HG02884 (cell line): Measurements from ENCODE around the gene FAM174C.
"Not testable (repeated sequence)": the region's sequence is repeated elsewhere in the genome, so short reads cannot be mapped to it uniquely, and the experiment has no call there.

Experiments used
- ATAC-seq: cut with Tn5 transposase; IDR thresholded peaks from one replicate; pipeline ENCODE4 v1.9.1; 2021; ENCODE audit warnings: mild to moderate bottlenecking, moderate library complexity; ENCODE audit not compliant: unreplicated experiment

Gene FAM174C

GRCh38 chr19:1296078-1296477, 20.7 kb downstream of the FAM174C start:
- no peak for ATAC-seq

- ATAC-seq = no peak
Observed at GRCh38 chr19:1296575-1297271, 21.4 kb downstream of the FAM174C start.

- ATAC-seq = no peak
Observed at GRCh38 chr19:1298235-1298634, 22.9 kb downstream of the FAM174C start.

GRCh38 chr19:1299801-1300200, 24.5 kb downstream of the FAM174C start:
- no peak for ATAC-seq

- ATAC-seq = no peak
Observed at GRCh38 chr19:1300744-1301490, 25.6 kb downstream of the FAM174C start.

GRCh38 chr19:1302533-1303239, 27.4 kb downstream of the FAM174C start:
- no peak for ATAC-seq

- no peak for ATAC-seq
Observed at GRCh38 chr19:1304197-1304924, 29.0 kb downstream of the FAM174C start.

- not testable (repeated sequence) for ATAC-seq
Observed at GRCh38 chr19:1305354-1305753, 30.0 kb downstream of the FAM174C start.

- no peak for ATAC-seq
Observed at GRCh38 chr19:1307320-1307719, 32.0 kb downstream of the FAM174C start.

GRCh38 chr19:1307755-1308303, 32.5 kb downstream of the FAM174C start:
- no peak for ATAC-seq

- ATAC-seq = no peak
Observed at GRCh38 chr19:1308718-1309117, 33.4 kb downstream of the FAM174C start.

GRCh38 chr19:1309977-1310852, 34.9 kb downstream of the FAM174C start:
- ATAC-seq = no peak

- ATAC-seq = no peak
Observed at GRCh38 chr19:1310853-1311180, 35.5 kb downstream of the FAM174C start.

GRCh38 chr19:1311543-1312091, 36.3 kb downstream of the FAM174C start:
- no peak for ATAC-seq

GRCh38 chr19:1312767-1313694, 37.7 kb downstream of the FAM174C start:
- no peak for ATAC-seq

- ATAC-seq = no peak
Observed at GRCh38 chr19:1313695-1314613, 38.6 kb downstream of the FAM174C start.

- no peak for ATAC-seq
Observed at GRCh38 chr19:1315470-1316166, 40.3 kb downstream of the FAM174C start.
